Liver (tissue), 9 donors: Measurements from ENCODE around the gene MRPS24. TPM values are rescaled to one million over a fixed set of nuclear protein-coding genes. Genes with fewer than 3 reads are reported as not detected.
A peak's percentile ranks its signal among the peaks of the same experiment; 100 is the strongest.
"Not testable (repeated sequence)": the region's sequence is repeated elsewhere in the genome, so short reads cannot be mapped to it uniquely, and the experiment has no call there.

Source experiments
- DNase-seq: peaks from one replicate; pipeline ENCODE4 v3.0.0-alpha.2; 2017; ENCODE audit warnings: low spot score
- H3K27ac ChIP-seq, 2 donors: one replicate each; pipeline ENCODE4 v1.7.0; 2013; ENCODE audit warnings: inconsistent platforms in 2 of 2, low read length in 2 of 2, control low read depth in 1 of 2, low read depth in 1 of 2, mild to moderate bottlenecking in 1 of 2
- H3K27me3 ChIP-seq, 4 donors: one replicate each; pipeline versions ENCODE4 v1.6.1 to v1.7.0; 2013; ENCODE audit warnings: low read length in 3 of 4, inconsistent platforms in 1 of 4, mild to moderate bottlenecking in 1 of 4, moderate library complexity in 1 of 4; ENCODE audit not compliant: control insufficient read depth in 4 of 4, insufficient read depth in 4 of 4
- H3K36me3 ChIP-seq, 4 donors: one replicate each; pipeline versions ENCODE4 v1.6.1 to v1.7.0; 2013; ENCODE audit warnings: low read length in 3 of 4, mild to moderate bottlenecking in 3 of 4, low read depth in 1 of 4, moderate library complexity in 1 of 4; ENCODE audit not compliant: control insufficient read depth in 4 of 4, insufficient read depth in 3 of 4
- H3K4me1 ChIP-seq, 4 donors: one replicate each; pipeline versions ENCODE4 v1.6.1 to v1.7.0; 2013; ENCODE audit warnings: low read length in 3 of 4, mild to moderate bottlenecking in 3 of 4, moderate library complexity in 1 of 4; ENCODE audit not compliant: control insufficient read depth in 4 of 4, insufficient read depth in 4 of 4
- H3K4me3 ChIP-seq, 3 donors: one replicate each; pipeline versions ENCODE4 v1.6.1 to v1.7.0; 2013; ENCODE audit warnings: low read length in 3 of 3, control low read depth in 1 of 3, low read depth in 1 of 3, mild to moderate bottlenecking in 1 of 3
- H3K9ac ChIP-seq, 2 donors: one replicate each; pipeline ENCODE4 v1.7.0; 2013; ENCODE audit warnings: low read length in 2 of 2, mild to moderate bottlenecking in 2 of 2, moderate library complexity in 2 of 2, control low read depth in 1 of 2, low read depth in 1 of 2
- H3K9me3 ChIP-seq, 4 donors: one replicate each; pipeline versions ENCODE4 v1.6.1 to v1.7.0; 2013; ENCODE audit warnings: low read length in 3 of 4; ENCODE audit not compliant: control insufficient read depth in 4 of 4
- ATF3 ChIP-seq: IDR thresholded peaks from 2 replicates; pipeline ENCODE4 v1.6.1; 2016; ENCODE audit warnings: antibody characterized with exemption
- EGR1 ChIP-seq, 2 donors: IDR thresholded peaks; 2 replicates each; pipeline ENCODE4 v1.6.1; 2016 to 2018; ENCODE audit warnings: antibody characterized with exemption in 2 of 2, low read depth in 2 of 2
- FOXA2 ChIP-seq: IDR thresholded peaks from 2 replicates; pipeline ENCODE4 v1.6.1; 2016; ENCODE audit warnings: antibody characterized with exemption
- GABPA ChIP-seq, 2 donors: IDR thresholded peaks in 1 of 2; conservative IDR thresholded peaks in 1 of 2; 2 replicates each; pipeline ENCODE4 v1.6.1; 2016; ENCODE audit warnings: antibody characterized with exemption in 2 of 2, mild to moderate bottlenecking in 1 of 2, moderate library complexity in 1 of 2
- HNF4G ChIP-seq: IDR thresholded peaks from 2 replicates; pipeline ENCODE4 v1.6.1; 2016; ENCODE audit warnings: antibody characterized with exemption
- JUND ChIP-seq, 2 donors: IDR thresholded peaks; 2 replicates each; pipeline ENCODE4 v1.6.1; 2016; ENCODE audit warnings: antibody characterized with exemption in 2 of 2
- NR2F2 ChIP-seq: IDR thresholded peaks from 2 replicates; pipeline ENCODE4 v1.6.1; 2016; ENCODE audit warnings: antibody characterized with exemption
- RAD21 ChIP-seq, 2 donors: IDR thresholded peaks; 2 replicates each; pipeline ENCODE4 v1.6.1; 2016; ENCODE audit warnings: antibody characterized with exemption in 2 of 2, mild to moderate bottlenecking in 2 of 2
- REST ChIP-seq: IDR thresholded peaks from 2 replicates; pipeline ENCODE4 v1.6.1; 2016; ENCODE audit warnings: antibody characterized with exemption, mild to moderate bottlenecking
- RXRA ChIP-seq, 2 donors: IDR thresholded peaks; 2 replicates each; pipeline ENCODE4 v1.6.1; 2017 to 2018; ENCODE audit warnings: antibody characterized with exemption in 2 of 2, mild to moderate bottlenecking in 1 of 2
- TAF1 ChIP-seq: conservative IDR thresholded peaks from 2 replicates; pipeline ENCODE4 v1.6.1; 2016; ENCODE audit warnings: antibody characterized with exemption, mild to moderate bottlenecking
- ZBTB33 ChIP-seq: IDR thresholded peaks from 2 replicates; pipeline ENCODE4 v1.6.1; 2016; ENCODE audit warnings: antibody characterized with exemption
- WGBS: extraction: QIAGEN DNeasy Blood & Tissue Kit; methylation state at CpG from one replicate; pipeline ENCODE4 v1.1.7; 2013; 5-methylcytosine and 5-hydroxymethylcytosine counted together
- polyA plus RNA-seq, 2 donors: library from polyadenylated mRNA; stranded (reverse) in 1 of 2; unstranded in 1 of 2; fragments of 200-250 nt in 1 of 2; fragments of >200 nt in 1 of 2; fragmentation: Nextera tagmentation in 1 of 2; extraction: Ambion mirVana in 1 of 2; gene quantifications; one replicate each; pipeline versions ENCODE4 v1.2.1 to v1.2.3, GENCODE V29; 2013 to 2015
- total RNA-seq, 2 donors: library from RNA; depleted of rRNA; stranded (reverse); fragments of >200 nt; gene quantifications; one replicate each; pipeline ENCODE4 v1.2.3, GENCODE V29; 2014
- donor health status: healthy.
- donor health status: healthy.
- donor health status: healthy.
- donor health status: healthy.
- donor health status: healthy.

The MRPS24 gene
- total and polyA plus RNA-seq, 4 donors = 38.7 to 177 (median 82.3) TPM

GRCh38 chr7:43904533-43905208, 35.4 kb upstream of the MRPS24 start:
- Histone ChIP-seq H3K36me3 (no peaks in the 10 kb centered on the region), H3K4me3 (no peak overlapping the region), H3K4me1 (peaks cover 4 to 22% (median 11%) of the 10 kb centered on the region in 4 donors), H3K9me3 (no peaks in the 10 kb centered on the region), H3K9ac (no peak overlapping the region), H3K27ac (peak overlapping the region; percentile 74 to 85), H3K27me3 (no peaks in the 10 kb centered on the region)
- DNase-seq = no peak
- TF ChIP-seq GABPA (IDR thresholded peaks at IDR 0.05 in 1 of 2, conservative IDR thresholded peaks at IDR 0.05 in 1 of 2) (no peak), RAD21 (IDR thresholded peaks at IDR 0.05) (no peak)
- 90% methylated on average over 5 of the region's 5 CpGs for WGBS

- Histone ChIP-seq H3K9ac (no peak overlapping the region), H3K4me1 (peaks cover 4 to 22% (median 11%) of the 10 kb centered on the region in 4 donors), H3K27ac (no peak overlapping the region)
Observed at GRCh38 chr7:43902542-43903054, 33.3 kb upstream of the MRPS24 start.

GRCh38 chr7:43898571-43898970, 29.3 kb upstream of the MRPS24 start:
- WGBS = 96% methylated on average over 2 of the region's 2 CpGs
- H3K4me3 ChIP-seq, H3K27ac ChIP-seq: not testable (repeated sequence)

More at GRCh38 chr7:43902542-43903054, 33.3 kb upstream of the MRPS24 start:
- DNase-seq = no peak
- WGBS = 97% methylated on average over 5 of the region's 5 CpGs
- no peak for TF ChIP-seq TAF1
- no peak for TF ChIP-seq RXRA (IDR thresholded peaks at IDR 0.05)
- TF ChIP-seq EGR1 (IDR thresholded peaks at IDR 0.05; ENCODE audit: low read depth in 2 of 2) = no peak
- no peak for TF ChIP-seq ATF3
- TF ChIP-seq GABPA (IDR thresholded peaks at IDR 0.05 in 1 of 2, conservative IDR thresholded peaks at IDR 0.05 in 1 of 2) = no peak
- no peak for TF ChIP-seq ZBTB33
- TF ChIP-seq HNF4G = no peak
- TF ChIP-seq RAD21 (IDR thresholded peaks at IDR 0.05) = no peak
- no peak for TF ChIP-seq REST
- TF ChIP-seq FOXA2 = no peak
- TF ChIP-seq JUND (IDR thresholded peaks at IDR 0.05) = no peak
- no peak for TF ChIP-seq NR2F2
- no peak overlapping the region for H3K4me3 ChIP-seq
- no peaks in the 10 kb centered on the region for H3K27me3 ChIP-seq
- H3K36me3 ChIP-seq = no peaks in the 10 kb centered on the region
- no peaks in the 10 kb centered on the region for H3K9me3 ChIP-seq

More at GRCh38 chr7:43898571-43898970, 29.3 kb upstream of the MRPS24 start:
- DNase-seq, H3K36me3 ChIP-seq, H3K4me1 ChIP-seq, H3K9me3 ChIP-seq, H3K27me3 ChIP-seq, H3K9ac ChIP-seq: not testable (repeated sequence)
